Measurements from ENCODE around the gene CRYZL1.
A peak's percentile ranks its signal among the peaks of the same experiment; 100 is the strongest.
"Not testable (repeated sequence)": the region's sequence is repeated elsewhere in the genome, so short reads cannot be mapped to it uniquely, and the experiment has no call there.

Gene CRYZL1

DNA sequence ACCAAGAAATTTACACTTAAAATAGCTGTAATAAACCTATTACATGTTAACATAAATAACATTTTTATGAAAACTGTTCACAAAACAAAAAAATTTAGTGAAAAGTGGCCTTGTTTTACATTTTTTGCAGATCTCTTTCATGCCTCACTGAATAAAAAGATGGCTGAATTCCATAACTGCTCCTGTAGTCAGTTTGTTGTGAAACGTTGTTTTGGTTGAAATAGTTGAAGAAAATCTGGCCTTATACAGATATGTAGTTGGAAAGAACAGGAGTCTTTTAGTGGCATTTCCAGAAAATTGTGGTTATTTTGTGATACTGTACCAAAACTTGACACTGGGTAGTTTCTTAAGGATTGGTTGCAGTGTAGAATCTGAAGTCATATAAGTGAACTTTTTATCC, 18.9 kb upstream of the CRYZL1 start:
- no peak for DNase-seq

DNA sequence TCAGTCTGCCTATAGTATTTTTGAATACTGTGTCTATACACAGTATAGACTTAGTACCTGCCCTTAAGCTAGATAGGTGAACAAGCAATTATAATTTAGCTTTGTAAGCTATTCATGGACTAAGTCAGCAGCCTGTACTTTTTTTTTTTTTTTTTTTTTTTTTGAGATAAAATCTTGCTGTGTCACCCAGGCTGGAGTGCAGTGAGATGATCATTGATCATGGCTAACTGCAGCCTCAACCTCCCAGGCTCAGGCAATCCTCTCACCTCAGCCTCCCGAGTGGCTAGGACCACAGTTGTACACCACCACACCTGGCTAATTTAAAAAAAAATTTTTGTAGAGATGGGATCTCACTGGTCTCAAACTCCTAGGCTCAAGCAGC, 18.0 kb upstream of the CRYZL1 start:
- DNase-seq: no peak

DNA sequence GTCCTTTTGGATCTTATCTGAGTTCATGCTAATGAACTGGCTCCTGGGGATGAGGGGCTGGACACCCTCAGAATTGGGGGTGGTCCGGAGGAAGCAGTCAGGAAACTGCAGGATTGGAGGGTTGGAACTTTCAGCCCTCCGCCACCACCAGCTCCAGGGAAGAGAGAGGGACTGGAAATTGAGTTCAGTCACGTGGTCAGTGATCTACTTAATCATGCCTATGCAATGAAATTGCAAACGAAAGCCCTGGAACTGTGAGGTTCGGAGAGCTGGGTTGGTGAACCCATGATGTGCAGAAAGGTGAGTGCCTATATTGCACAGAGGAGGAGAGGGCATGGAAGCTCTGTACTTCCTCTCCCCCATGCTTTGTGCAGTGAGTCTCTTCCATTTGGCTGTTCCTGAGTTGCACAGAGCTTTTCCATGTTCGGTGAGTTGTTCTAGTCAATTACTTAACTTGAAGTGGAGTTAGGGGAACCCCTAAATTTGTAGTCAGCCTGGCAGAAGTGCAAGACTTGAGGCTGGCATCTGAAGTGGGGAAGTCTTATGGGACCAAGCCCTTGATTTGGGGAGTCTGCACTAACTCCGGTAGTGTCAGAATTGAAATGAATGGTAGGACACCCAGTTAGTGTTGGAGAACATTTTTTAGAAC, 17.5 kb upstream of the CRYZL1 start:
- no peak for DNase-seq

DNA sequence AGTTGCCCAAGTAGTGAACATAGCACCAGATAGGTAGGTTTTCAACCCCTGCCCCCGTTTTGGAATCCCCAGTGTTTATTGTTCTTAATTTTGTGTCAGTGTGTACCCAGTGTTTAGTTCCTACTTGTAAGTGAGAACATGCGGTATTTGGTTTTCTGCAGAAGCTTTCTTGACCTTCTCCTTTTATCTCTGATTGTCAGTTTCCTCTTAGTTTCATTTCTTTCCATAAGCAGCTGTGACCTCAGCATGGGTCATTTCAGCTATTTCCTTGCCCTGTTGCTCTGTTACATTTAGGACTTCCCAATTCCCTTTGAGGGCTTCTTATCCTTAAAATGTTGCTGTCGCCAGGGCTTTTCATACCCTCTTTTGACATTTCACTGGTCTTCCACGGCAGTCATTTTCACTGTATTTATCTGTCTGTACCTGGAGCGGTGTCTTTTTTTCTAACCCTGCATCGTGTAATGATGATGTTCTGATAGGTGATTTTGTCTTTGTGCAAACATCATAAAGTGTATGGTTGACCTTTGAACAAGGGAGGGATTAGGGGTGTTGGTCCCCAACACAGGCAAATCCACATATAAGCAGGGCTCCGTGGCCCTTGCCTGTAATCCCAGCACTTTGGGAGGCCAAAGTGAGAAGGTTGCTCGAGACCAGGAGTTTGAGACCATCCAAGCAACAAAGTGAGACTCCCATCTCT, 15.7 kb upstream of the CRYZL1 start:
- DNase-seq: no peak

DNA sequence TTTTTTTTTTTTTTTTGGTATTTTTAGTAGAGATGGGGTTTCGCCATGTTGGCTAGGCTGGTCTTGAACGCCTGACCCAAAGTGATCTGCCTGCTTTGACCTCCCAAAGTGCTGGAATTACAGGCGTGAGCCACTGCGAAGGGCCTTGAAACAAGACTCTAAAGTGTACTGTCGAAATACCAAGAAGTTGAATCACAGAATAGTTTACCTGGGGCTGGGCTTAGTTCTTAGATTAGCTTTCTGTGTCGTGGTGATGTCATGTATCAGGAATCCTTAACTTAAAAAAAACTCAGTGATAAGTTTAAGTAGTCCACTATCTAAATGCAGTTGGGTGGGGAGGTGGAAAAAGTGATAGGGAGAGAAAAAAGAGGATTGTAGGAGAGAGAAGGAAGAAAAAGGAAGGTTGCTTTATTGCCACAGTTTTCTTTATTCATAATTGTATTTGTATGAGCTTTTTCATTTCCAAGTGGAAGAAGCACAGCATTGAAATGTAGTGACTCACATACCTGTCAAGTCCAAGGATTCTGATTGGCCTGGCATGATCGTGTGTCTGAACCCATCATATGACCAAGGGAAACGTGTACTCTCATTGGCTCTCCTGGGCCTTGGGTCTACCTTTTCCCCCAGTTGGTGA, 14.2 kb upstream of the CRYZL1 start:
- no peak for DNase-seq

DNA sequence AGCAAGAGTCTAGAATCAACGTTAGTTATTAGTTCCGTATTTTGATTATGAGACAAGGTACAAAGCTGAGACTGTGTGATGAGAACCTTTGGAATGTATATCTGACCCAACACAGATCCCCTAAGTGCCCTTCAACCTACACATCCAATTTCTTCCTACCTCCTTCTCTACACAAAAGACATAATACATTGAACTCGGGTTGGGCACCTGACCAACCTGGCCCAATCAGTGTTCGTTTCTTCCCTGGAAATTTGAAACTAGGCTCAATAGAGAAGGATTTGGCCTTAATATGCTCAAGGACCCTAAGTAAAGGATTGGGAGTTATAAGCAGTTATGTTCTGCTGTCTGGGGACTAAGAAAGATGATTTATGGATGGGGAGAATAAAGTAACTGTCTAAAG, 12.9 kb upstream of the CRYZL1 start:
- no peak for DNase-seq

DNA sequence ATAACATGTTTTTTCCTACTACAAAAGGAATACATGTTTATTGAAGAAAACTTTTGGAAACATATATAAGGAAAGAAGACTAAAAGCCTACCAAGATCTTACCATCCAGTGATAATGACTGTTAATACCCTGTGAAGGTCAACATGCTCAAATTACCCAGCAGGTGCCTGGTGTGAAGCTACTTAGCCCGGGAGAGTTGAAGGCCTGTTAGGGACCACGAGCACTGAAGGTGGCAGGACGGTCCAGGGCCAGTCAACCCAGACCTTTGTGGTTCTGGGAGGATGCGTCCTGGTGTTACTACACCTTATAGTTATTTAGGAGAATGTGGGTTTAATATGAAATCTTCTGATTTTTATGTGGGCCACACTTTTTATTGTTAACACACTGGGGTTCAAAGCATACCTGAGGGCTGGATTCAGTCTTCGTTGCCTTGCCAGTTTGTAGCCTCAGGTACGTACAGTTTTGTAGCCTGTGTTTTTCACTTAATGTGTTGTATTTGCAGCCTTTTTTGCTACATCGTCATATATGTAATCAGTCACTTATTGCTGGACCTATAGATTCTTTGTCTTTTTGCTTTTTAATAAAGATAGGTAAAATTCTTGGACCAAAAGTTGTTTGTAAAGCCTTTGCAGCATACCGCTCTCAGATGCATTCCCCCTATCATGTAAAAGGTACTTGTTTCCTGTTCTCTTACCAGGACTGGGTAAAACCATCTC, 10.6 kb upstream of the CRYZL1 start:
- DNase-seq: no peak

DNA sequence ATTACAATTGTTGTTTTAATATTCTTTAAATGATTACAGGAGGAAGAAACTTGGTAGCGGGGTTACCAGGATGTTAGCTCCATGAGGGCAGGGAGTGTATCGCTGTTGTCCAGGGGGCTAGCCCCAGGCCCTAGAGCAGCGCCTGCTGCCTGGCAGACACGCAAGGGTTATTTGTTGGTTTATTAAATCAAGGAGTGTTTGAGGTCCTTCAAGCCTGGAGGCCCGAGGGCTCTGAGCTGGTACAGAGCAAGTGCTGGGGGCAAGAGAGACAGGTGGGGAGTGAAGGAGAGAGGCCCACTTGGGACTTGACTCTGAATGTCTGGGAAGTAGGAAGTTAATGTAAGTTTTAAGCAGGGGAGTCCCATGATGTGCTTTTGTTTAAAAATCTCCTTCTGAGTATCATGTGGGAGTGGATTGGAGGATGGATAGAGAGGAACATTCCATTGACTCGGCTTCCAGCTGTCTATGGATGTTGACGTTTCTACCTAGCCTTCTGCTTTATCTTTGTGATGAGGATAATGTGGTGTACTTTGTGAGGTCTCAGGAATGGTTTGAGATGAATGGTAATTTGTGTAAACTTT, 9.5 kb upstream of the CRYZL1 start:
- DNase-seq: no peak

DNA sequence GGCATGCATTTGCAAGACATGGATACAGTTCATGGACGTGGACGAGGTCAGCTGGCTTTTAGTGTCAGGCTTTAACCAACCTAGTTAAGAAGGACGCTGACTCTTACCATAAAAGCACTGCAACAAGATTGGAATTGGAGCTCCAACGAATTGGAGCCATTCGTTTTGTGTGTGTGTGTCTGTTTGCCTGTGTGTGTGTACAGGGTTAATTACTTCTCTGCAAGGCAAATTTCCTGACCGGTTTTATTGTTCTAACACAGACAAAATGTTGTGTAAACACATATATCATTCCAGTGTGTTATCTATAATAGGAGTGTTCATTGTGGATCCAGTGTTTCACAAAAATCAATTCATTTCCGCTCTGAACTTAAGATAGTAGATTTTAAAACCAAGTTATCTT, 8.7 kb upstream of the CRYZL1 start:
- DNase-seq: no peak

DNA sequence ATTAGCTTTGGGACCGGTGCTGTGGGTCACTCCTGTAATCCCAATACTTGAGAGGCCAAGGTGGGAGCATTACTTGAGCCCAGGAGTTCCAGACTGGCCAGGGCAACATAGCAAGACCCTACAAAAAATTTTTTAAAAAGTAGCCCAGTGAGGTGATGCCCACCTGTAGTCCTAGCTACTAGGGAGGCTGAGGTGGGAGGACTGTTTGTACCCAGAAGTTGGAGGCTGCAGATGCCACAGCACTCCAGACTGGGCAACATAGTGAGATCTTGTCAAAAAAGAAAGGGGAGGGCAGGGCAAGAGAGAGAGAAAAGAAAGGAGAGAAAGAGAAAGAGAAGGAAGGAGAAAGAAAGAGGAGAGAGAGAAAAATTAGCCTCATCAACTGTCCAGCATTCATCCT, 7.0 kb upstream of the CRYZL1 start:
- no peak for DNase-seq

DNA sequence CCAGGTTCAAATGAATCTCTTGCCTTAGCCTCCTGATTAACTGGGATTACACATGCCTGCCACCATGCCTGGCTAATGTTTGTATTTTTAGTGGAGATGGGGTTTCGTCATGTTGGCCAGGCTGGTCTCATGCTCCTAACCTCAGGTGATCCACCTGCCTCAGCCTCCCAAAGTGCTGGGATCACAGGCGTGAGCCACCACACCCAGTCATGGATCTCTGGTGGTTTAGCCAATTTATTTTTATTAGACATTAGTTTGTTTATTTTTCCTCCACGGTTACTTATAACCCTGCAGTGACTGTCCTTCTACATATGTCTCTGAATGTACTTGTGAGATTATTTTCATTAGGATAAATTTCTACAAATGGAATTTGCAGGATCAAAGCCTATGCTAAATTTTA, 6.0 kb upstream of the CRYZL1 start:
- no peak for DNase-seq

DNA sequence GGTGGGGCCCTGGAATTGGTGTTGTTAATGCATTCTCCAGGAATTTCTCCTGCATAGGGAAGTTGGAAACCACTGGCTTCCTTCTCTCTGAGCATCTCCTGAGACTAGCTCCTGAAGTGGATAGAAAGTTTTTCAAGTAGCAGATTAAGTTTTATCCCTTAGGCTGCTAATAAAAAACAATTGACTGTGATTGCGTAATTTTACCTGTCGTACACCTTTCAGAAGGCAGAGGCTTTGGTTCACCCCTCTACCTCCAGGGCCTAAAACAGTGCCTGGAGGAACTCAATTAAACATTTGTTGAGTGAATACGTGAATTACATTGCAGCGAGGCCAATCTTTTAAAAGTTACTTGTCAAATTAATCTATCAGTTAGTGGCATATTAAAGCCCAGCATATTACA, 4.2 kb upstream of the CRYZL1 start:
- no peak for DNase-seq

DNA sequence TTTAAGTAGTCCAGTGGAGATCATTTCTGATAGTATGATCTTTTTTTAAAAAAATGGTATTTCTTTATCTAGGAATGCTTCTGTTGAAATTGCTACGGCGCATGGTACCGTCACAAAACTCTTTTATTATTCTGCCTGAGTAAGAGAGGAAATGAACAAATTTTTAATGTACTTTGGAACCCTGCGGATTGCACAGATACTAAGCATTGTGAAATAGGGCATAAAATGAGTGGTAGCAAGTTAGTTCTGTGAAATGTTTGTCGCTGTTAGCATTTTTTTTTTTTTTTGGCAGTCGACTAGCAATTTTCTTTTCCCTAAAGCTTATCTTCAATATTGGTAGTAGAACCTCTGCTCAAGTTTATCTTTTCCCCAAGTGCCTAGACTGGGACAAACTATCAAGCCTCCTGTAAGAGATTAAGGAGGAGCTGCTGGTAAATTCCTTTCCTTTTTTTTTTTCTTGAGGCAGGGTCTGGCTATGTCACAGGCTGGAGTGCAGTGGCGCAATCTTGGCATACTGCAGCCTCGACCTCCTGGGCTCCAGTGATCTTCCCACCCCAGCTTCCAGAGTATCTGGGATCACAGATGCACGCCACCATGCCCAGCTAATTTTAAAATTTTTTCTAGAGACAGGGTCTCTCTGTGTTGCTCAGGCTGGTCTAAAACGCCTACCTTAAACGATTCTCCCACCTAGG, 3.0 kb upstream of the CRYZL1 start:
- DNase-seq: no peak

DNA sequence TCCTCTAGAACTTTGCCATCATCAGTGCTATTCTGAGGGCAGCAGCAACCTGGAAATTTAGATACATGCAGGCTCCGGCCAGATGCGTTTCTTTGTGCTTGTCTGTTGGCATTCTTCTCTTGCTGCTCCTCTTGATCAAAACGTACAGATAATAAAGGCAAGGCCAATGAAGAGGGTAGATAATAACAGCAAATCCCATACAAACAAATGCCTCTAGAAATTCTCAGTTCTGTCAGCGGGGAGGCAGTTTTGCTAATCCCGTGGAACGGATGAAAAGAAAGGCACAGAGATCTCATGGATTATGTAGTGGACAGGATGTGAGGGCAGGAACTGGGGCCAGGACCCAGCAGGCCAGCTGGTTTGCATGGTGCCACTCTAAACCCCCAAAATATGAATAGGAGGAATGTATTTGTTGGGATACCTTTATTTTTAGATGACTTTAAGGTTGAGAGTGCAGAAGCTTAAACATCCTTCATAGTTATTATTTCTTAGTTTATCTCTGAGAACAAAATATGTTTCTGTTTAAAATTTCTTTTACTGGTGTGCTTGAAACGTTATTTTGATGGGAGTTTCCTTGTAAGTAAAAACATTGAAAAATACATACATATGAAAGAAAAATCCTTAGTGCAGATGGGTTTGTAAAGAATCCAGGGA, 2.2 kb upstream of the CRYZL1 start:
- no peak for DNase-seq

DNA sequence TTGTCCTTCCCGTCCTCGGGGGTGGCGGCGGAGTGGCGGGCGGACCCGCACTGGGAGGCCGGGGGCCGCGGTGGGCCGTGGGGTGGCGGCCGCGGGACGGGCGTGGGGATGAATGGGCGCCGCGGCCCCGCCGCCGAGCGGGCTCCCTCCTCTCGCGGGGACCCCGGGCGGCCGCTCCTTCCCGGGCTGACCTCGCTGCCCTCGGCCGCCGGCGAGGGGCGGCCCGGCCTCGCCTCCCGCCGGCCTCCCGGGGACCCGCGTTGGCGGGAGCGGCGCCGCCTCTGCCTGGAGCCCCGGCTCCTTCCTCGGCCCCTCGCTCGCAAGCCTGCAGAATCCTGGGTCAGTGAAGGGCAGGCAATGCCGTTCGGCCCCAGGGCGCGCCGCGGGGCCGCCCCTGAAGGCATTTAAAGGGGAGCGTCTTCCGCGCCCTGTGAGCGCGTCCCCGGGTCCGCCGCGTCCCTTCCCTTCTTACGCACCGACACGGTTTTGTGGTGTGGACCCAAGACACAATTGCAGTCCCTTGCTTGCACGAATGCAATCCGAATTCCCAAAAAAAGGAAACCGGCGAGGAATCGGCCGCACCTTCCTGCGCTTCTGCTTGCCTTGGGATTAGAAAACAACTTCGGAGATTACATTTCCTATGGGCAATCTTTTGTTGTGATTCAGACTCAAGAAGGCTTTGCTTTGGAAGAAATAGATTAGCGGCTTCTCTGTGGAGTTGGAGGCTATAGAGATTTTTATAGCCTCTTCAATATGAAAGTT, 1.5 kb upstream of the CRYZL1 start:
- no peak for DNase-seq

DNA sequence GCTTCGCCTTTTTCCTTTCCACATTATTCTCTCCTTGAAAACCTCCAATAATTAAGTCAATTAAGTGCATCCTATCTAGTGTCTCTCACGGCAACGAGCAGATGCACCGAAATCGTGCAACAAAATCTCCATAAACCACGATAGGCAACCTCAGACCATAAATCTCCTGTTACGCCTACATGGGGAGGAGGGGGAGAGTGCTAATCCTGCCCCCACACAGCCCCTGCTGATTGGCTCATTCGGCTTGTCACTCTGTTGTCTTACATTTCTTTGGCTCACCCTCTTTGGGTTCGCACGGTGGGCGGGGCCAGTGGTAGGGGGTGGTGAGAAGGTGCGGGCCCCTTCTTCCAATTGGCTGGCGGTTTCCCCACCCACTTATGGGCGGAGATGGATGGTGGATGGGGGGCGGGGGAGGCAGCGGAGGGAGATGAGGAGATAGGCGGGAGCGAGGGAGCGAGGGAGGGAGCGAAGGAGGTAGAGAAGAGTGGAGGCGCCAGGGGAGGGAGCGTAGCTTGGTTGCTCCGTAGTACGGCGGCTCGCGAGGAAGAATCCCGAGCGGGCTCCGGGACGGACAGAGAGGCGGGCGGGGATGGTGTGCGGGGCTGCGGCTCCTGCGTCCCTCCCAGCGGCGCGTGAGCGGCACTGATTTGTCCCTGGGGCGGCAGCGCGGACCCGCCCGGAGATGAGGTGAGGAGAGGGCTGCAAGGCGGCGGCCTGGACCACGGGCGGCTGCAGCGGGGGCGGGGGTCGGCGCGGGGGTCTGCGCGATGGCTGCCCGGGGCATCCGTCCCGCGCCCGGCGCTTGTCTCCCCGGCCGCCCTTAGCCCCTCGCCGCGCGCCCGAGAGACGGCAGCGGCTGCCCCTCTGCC, 720 bp upstream of the CRYZL1 start, which contains the start of gene ITSN1:
Gene ITSN1 (plus strand): TSS at position 475 of the 869 bp plus-strand sequence. CDS start 76,328 bp downstream, outside the sequence.
- peak; percentile 99 for DNase-seq

DNA sequence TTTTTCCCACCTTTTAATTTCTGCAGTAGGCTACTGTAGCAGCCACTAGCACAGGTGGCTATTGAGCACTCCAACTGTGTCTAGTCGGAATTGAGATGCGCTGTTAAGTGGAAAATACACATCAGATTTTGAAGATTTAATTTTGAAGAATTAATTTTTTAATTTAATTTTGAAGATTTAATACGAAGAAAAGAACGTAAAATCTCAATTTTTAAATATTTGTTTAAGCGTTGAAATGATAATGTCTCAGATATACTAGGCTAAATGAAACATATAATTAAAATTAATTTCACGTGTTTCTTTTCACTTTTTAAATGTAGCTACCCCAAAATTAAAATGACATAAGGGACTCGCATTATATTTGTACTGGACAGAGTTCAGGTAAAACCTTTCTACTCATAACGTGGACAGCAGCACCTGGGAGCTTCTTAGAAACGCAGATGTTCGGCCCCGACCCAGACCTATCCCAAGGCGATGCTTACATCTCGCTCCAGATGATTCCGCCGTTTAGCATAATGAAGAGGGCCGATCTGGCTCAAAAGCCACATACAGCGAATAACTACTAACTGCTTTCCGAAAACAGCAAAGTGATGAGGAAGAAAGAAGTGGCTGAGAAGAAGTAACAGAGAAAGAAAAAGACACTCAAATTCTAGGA, 717 bp downstream of the CRYZL1 start:
- no peak for DNase-seq

DNA sequence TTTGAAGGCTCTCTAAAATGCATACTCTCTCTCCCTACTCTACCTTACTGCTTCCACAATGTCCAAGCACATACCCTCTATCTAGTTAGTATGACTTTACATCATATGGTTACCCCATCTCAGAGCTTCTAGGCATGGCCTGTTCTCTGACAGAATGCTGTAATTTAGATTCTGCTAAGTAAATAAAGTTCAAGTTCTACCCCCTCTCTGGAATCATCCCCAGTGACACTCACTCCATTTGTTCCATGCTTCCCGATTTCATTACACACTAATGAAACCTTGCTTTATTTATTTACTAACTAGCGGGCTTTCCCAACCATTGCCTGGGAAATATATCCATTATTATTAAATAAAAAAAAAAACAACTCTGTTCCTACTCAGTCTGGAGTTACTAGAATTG, 7.3 kb downstream of the CRYZL1 start:
- no peak for DNase-seq

DNA sequence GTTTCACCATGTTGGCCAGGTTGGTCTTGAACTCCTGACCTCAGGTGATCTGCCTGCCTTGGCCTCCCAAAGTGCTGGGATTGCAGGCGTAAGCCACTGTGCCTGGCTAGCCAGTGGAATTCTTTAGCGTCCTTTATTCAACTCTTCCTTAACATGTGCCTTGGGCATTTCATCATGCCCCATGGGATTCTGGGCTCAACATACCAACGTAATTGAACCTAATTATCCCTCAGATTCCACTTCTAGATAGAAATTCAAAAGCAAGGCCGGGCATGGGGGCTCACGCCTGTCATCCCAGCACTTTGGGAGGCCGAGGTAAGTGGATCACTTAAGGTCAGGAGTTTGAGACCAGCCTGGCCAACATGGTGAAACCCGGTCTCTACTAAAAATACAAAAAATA, 15.4 kb downstream of the CRYZL1 start:
- DNase-seq: not testable (repeated sequence)

DNA sequence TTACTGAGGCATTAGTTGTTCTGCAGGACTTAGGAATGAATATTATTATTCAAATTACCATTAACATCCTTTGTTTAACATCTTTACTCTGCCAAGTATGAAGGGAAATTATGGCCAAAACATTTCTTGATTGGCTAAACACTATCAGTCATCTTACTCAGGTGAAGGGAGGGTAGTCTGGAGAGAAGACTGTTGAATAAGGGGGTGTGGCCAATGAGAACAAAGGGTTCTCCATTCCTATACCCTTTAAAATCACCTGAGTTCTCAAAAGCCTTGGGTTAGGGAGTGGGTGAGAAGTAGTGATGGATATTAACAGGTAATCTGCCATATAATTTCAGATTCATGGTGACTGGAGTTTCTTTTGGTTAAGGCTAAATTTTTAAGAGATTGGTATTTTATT, 19.3 kb downstream of the CRYZL1 start:
- DNase-seq: no peak
